BLaER1 treated with 17β-estradiol and CSF1 and Interleukin-3, amounts not matched to agents 10 nM and 100 nM (cell line): Measurements from ENCODE around the gene CSTB.

Experiments
- H3K27ac ChIP-seq, 11 experiments: shearing (Covaris generic); formaldehyde crosslinking; 2 replicates each; pipeline ENCODE4 v1.8.1; 2022
- H3K27me3 ChIP-seq, 11 experiments: shearing (Covaris generic); formaldehyde crosslinking; 2 replicates each; pipeline ENCODE4 v1.8.1; 2022
- H3K36me3 ChIP-seq, 11 experiments: shearing (Covaris generic); formaldehyde crosslinking; 2 replicates each; pipeline ENCODE4 v1.8.1; 2022
- H3K4me1 ChIP-seq, 10 experiments: shearing (Covaris generic); formaldehyde crosslinking; 2 replicates each; pipeline ENCODE4 v1.8.1; 2022
- H3K4me2 ChIP-seq, 11 experiments: shearing (Covaris generic); formaldehyde crosslinking; 2 replicates each; pipeline ENCODE4 v1.8.1; 2022
- H3K4me3 ChIP-seq, 10 experiments: shearing (Covaris generic); formaldehyde crosslinking; 2 replicates each; pipeline ENCODE4 v1.8.1; 2022
- H3K9ac ChIP-seq, 11 experiments: shearing (Covaris generic); formaldehyde crosslinking; 2 replicates each; pipeline ENCODE4 v1.8.1; 2022
- H3K9me3 ChIP-seq, 11 experiments: shearing (Covaris generic); formaldehyde crosslinking; replicated peaks in 1 of 11; 2 replicates each; pipeline ENCODE4 v1.8.1; 2022
- H4K20me1 ChIP-seq, 11 experiments: shearing (Covaris generic); formaldehyde crosslinking; 2 replicates each; pipeline ENCODE4 v1.8.1; 2022
- Cebpa-rat ChIP-seq, 11 experiments: shearing (Covaris generic); IDR thresholded peaks; 2 replicates each; pipeline ENCODE4 v1.8.1; 2022

CSTB gene

DNA sequence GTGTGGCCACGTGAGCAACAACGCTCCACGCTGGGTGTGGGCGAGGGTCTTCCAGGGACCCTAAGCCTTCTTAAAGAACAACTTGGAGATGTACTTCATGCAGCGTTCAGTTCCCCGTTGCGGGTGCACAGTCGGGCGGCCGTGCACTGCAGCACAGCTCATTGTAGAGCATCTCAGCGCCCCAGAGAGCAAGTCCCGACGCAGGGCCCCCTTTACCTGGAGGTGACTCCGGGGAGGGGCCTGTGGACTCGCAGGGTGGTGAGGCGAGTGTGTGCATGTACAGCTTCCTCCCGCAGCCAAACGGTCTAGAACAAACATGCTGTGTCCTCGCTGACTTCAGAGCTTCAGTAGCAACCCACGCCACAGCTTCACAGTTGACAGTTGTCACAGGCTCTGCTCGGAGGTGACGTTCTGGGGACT, 32.7 kb upstream of the CSTB start:
- peak overlapping the region; percentile 82 to 99 (median 95); a peak in 21 of 22 replicates for H3K4me2 ChIP-seq
- H3K9ac ChIP-seq, result peak overlapping the region; percentile 33 to 89 (median 80); a peak in 19 of 22 replicates
- H3K36me3 ChIP-seq, result peaks cover 9 to 55% (median 28%) of the 10 kb centered on the region in 11 experiments
- H3K4me1 ChIP-seq, result peaks cover 97 to 100% (median 99%) of the 10 kb centered on the region in 10 experiments
- peak overlapping the region in 9 of 11 experiments; percentile 87 to 99 (median 95); a peak in 17 of 22 replicates for H3K27ac ChIP-seq
- H3K9me3 ChIP-seq, result no peaks in the 10 kb centered on the region
- no peak for TF ChIP-seq Cebpa-rat (IDR thresholded peaks at IDR 0.05)
- no peaks in the 10 kb centered on the region for H3K27me3 ChIP-seq
- peaks cover 0 to 20% (median 0%) of the 10 kb centered on the region in 11 experiments; a peak in 4 of 22 replicates for H4K20me1 ChIP-seq
- peak overlapping the region in 2 of 10 experiments; percentile 26 to 76; a peak in 3 of 20 replicates for H3K4me3 ChIP-seq

- H3K9ac ChIP-seq, result peak overlapping the region in 10 of 11 experiments; percentile 26 to 89 (median 81); a peak in 17 of 22 replicates
- peaks cover 96 to 100% (median 99%) of the 10 kb centered on the region in 10 experiments for H3K4me1 ChIP-seq
- no peaks in the 10 kb centered on the region for H3K9me3 ChIP-seq
- peaks cover 14 to 60% (median 32%) of the 10 kb centered on the region in 11 experiments for H3K36me3 ChIP-seq
- no peak for TF ChIP-seq Cebpa-rat (IDR thresholded peaks at IDR 0.05)
- H3K27ac ChIP-seq, result peak overlapping the region in 9 of 11 experiments; percentile 87 to 99 (median 95); a peak in 17 of 22 replicates
- H4K20me1 ChIP-seq, result peaks cover 0 to 18% (median 0%) of the 10 kb centered on the region in 11 experiments; a peak in 4 of 22 replicates
- H3K4me3 ChIP-seq, result no peak overlapping the region
- H3K4me2 ChIP-seq, result peak overlapping the region; percentile 82 to 99 (median 95); a peak in 20 of 22 replicates
- H3K27me3 ChIP-seq, result no peaks in the 10 kb centered on the region
These were observed 32.3 kb upstream of the CSTB start for GRCh38 chr21:43808367-43808766.

DNA sequence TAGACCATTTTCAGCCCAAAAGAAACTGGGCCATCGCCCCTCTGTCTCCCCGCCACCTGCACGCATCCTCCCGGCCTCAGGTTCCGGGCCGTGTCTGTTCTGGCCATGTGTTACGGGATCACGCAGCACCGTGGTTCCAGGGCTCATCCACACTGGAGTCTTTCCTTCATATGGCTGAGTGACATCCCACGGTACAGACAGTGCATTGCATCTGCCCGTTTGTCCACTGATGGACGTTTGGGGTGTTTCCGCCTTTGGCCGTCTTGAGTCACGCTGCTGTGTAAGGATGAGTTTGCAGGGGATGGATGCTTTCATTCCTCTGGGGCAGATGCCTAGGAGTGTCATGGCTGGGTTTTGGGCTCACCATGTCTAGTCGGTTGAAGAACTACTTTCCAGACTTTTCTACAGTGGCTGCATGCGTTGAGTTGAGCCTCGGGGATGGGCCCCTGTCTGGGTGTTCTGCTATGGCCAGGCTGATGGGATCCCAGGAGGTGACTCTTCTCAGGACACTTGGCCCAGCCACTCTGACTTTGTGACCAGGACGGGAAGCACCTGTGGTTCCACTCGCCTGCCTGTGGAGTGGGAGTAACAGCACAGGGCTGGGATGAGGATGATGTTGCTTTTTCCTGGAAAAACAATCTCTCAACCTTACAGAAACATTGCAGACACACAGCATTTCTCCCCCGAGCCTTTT, 30.1 kb upstream of the CSTB start:
- TF ChIP-seq Cebpa-rat (IDR thresholded peaks at IDR 0.05), result peak in 1 of 11 experiments; percentile 20; a peak in 1 of 22 replicates
- Histone ChIP-seq H3K27ac (peak overlapping the region; percentile 63 to 99 (median 94)), H3K4me1 (peaks cover 74 to 90% (median 85%) of the 10 kb centered on the region in 10 experiments), H3K9ac (peak overlapping the region; percentile 65 to 89 (median 80); a peak in 21 of 22 replicates), H4K20me1 (peaks cover 0 to 25% (median 0%) of the 10 kb centered on the region in 11 experiments; a peak in 5 of 22 replicates), H3K27me3 (no peaks in the 10 kb centered on the region), H3K4me2 (peak overlapping the region; percentile 79 to 99 (median 93)), H3K4me3 (peak overlapping the region in 5 of 10 experiments; percentile 6 to 27 (median 14); a peak in 4 of 20 replicates), H3K9me3 (no peaks in the 10 kb centered on the region), H3K36me3 (peaks cover 36 to 82% (median 54%) of the 10 kb centered on the region in 11 experiments)

DNA sequence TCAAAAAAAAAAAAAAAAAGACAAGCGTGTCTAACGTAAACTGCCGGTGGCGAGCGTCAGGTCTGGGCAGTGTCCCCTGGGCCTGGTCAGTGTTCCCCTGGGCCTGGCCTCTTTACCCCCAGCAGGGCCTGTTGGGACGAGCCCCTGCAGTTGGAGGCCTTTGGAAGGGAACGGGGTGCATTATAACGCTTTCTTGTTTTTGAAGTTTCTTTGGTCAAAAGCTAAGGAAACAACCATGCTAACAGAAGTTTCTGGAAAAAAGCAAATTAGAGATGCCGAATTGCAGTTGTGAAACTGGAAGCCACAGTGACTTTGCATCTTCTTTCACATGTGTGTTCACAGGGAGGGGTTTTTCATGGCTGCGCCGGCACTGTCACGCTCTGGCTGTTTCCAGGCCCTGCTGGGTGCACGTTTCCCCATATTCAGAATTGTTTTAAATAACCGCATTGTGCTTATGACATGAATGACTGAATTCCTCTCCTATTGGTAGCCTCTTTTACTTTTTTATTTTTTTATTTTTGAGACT, 29.2 kb upstream of the CSTB start:
- peak overlapping the region; percentile 79 to 99 (median 93) for H3K4me2 ChIP-seq
- H3K27me3 ChIP-seq, result no peaks in the 10 kb centered on the region
- peak overlapping the region; percentile 85 to 99 (median 94) for H3K27ac ChIP-seq
- peak overlapping the region; percentile 69 to 89 (median 80); a peak in 21 of 22 replicates for H3K9ac ChIP-seq
- H4K20me1 ChIP-seq, result peaks cover 0 to 29% (median 0%) of the 10 kb centered on the region in 11 experiments; a peak in 8 of 22 replicates
- H3K4me1 ChIP-seq, result peaks cover 66 to 82% (median 76%) of the 10 kb centered on the region in 10 experiments
- peak overlapping the region in 1 of 10 experiments; percentile 6; a peak in 2 of 20 replicates for H3K4me3 ChIP-seq
- peaks cover 44 to 90% (median 63%) of the 10 kb centered on the region in 11 experiments for H3K36me3 ChIP-seq
- H3K9me3 ChIP-seq, result no peaks in the 10 kb centered on the region
- peak in 9 of 11 experiments; percentile 42 to 97 (median 86); a peak in 17 of 22 replicates for TF ChIP-seq Cebpa-rat (IDR thresholded peaks at IDR 0.05)

DNA sequence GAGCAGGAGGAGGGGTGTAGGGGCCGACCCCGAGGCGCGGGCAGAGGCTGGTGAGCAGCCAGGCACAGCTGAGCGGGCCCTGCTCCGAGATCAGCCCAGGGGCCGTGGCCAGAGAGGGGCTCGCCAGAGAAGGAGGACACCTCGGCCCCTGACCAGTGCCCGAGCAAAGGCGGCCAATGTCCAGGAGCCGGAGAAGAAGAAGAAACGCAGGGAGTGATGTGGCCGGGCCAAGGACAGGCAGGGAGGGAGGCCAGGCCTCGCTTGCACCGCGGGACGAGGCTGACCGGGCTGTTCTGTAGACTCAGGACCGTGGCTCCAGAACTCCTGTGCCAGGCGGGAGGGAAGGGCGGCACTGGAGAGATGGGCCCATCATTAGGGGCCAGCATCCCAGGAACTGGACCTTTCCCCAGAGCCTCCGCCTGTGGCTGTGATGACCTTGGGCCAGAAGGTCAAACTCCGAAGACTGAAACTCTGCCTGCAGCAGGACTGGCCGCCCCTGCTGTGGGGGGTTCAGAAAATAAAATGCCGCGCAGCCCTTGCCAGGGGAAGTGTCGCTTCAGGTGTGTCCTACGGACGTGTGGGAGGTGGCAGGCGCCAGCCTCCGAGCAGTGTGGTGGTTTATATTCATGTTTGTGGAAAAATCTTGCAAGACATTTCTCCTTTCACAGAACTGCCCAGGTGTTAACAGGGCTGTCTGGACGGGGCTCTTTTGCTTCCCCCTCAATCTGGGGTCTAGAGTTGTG, 27.6 kb upstream of the CSTB start:
- peaks cover 60 to 90% (median 74%) of the 10 kb centered on the region in 11 experiments for H3K36me3 ChIP-seq
- peak overlapping the region; percentile 59 to 99 (median 89); a peak in 20 of 22 replicates for H3K4me2 ChIP-seq
- peaks cover 0 to 43% (median 0%) of the 10 kb centered on the region in 11 experiments; a peak in 9 of 22 replicates for H4K20me1 ChIP-seq
- H3K9ac ChIP-seq, result peak overlapping the region; percentile 69 to 89 (median 80); a peak in 18 of 22 replicates
- H3K27me3 ChIP-seq, result no peaks in the 10 kb centered on the region
- TF ChIP-seq Cebpa-rat (IDR thresholded peaks at IDR 0.05), result no peak
- H3K4me3 ChIP-seq, result no peak overlapping the region
- H3K4me1 ChIP-seq, result peaks cover 50 to 66% (median 60%) of the 10 kb centered on the region in 10 experiments
- H3K27ac ChIP-seq, result peak overlapping the region; percentile 85 to 99 (median 94); a peak in 21 of 22 replicates
- H3K9me3 ChIP-seq, result no peaks in the 10 kb centered on the region

DNA sequence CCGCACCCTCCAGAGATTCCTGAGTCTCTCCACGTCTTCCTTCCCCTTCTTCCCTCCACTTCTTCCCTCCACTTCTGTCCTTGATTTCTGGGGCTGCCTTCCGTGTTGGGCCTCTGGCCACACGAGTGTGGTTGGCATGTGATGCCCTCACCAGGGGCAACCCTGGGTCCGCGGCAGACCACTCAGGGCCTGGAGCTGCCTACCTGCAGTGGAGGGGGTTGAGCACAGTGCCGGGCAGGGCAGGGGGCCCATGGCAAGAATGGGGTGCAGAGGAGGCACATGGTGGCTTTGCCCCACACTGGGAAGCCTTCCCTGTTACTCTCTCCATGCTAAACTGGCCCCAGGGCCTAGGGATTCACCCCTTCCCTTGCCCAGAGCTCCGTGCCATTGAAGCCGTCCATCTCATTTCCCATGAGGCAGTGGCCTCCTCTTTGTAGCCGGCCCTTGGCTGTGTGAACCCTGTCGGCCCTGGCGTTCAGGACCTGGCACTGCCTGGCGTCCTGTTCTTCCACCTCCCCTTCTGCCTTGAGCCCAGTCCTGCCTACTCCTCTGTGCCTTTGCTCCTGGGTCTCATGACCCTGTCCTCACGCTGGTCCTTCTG, 26.7 kb upstream of the CSTB start:
- Histone ChIP-seq H3K4me1 (peaks cover 41 to 57% (median 51%) of the 10 kb centered on the region in 10 experiments), H3K4me2 (peak overlapping the region in 4 of 11 experiments; percentile 79 to 99 (median 90); a peak in 6 of 22 replicates), H3K9me3 (no peaks in the 10 kb centered on the region), H4K20me1 (peaks cover 0 to 52% (median 8%) of the 10 kb centered on the region in 11 experiments; a peak in 14 of 22 replicates), H3K9ac (peak overlapping the region in 10 of 11 experiments; percentile 7 to 89 (median 81); a peak in 12 of 22 replicates), H3K36me3 (peaks cover 69 to 90% (median 75%) of the 10 kb centered on the region in 11 experiments), H3K27ac (peak overlapping the region in 10 of 11 experiments; percentile 85 to 99 (median 94); a peak in 19 of 22 replicates), H3K27me3 (no peaks in the 10 kb centered on the region), H3K4me3 (no peak overlapping the region)
- TF ChIP-seq Cebpa-rat (IDR thresholded peaks at IDR 0.05), result no peak

DNA sequence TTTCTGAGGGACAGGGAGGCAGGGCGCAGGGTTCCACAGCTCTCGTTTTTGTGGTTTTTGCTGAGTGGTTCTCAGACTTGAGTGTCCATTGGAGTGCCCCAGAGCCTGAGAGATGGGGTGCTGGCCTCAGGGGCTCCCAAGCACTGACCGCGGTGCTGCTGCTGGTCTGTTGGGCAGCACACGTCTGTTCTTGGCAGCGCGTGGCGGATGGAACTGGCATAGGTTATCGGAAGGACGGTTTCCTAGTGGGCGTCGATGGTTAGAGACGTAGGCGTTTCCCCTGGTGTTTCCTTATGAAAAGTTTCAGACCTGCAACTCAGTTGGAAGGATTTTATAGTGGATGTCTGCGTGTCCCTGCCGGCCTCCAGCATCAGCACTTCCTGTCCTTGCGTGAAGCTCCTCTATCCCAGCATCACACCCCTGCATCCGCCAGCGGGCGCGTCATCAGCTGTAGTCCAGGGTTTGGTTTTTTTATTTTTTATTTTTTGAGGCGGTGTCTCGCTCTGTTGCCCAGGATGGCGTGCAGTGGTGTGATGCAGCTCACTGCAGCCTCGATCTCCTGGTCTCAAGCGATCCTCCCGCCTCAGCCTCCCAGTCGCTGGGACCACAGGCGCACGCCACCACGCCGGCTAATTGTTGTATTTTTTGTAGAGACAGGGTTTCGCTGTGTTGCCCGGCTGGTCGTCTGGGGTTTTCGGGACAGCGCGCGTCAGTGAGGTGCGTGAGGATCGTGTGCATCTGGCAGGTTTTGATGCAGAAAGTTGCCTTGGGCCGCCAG, 25.1 kb upstream of the CSTB start:
- peaks cover 25 to 41% (median 35%) of the 10 kb centered on the region in 10 experiments for H3K4me1 ChIP-seq
- peaks cover 84 to 92% (median 89%) of the 10 kb centered on the region in 11 experiments for H3K36me3 ChIP-seq
- no peak for TF ChIP-seq Cebpa-rat (IDR thresholded peaks at IDR 0.05)
- H3K9ac ChIP-seq, result peak overlapping the region in 2 of 11 experiments; percentile 19 to 22; a peak in 1 of 22 replicates
- H3K27me3 ChIP-seq, result no peaks in the 10 kb centered on the region
- no peak overlapping the region for H3K4me2 ChIP-seq
- no peak overlapping the region for H3K4me3 ChIP-seq
- peak overlapping the region in 2 of 11 experiments; percentile 94 to 99; a peak in 2 of 22 replicates for H3K27ac ChIP-seq
- peaks cover 5 to 68% (median 25%) of the 10 kb centered on the region in 11 experiments; a peak in 19 of 22 replicates for H4K20me1 ChIP-seq
- H3K9me3 ChIP-seq, result no peaks in the 10 kb centered on the region
